HEK293T (cell line): ENCODE data around the gene APBA1.

ENCODE experiments used
- CTCF ChIA-PET: fragments of 350-600 bp; formaldehyde crosslinking; extraction: SDS; loops from one replicate; lab custom pipeline; 2021; ENCODE audit warnings: antibody characterized with exemption, inconsistent platforms; lab: Yijun Ruan, JAX
- POLR2A ChIA-PET: fragments of 350-600 bp; formaldehyde crosslinking; extraction: SDS; loops from one replicate; lab custom pipeline; 2020; ENCODE audit warnings: antibody characterized with exemption, inconsistent platforms; lab: Yijun Ruan, JAX
- DNase-seq: peaks from one replicate; pipeline ENCODE4 v3.0.0; 2012; ENCODE audit warnings: mixed read lengths; ENCODE audit errors: extremely low spot score
- ARNT ChIP-seq: fragments of 450-650 bp; IDR thresholded peaks from 2 replicates; pipeline ENCODE4 v1.6.1; 2017; ENCODE audit warnings: mild to moderate bottlenecking
- BHLHE40 ChIP-seq: fragments of 450-650 bp; IDR thresholded peaks from 2 replicates; pipeline ENCODE4 v1.6.1; 2016; ENCODE audit warnings: mild to moderate bottlenecking, moderate library complexity, borderline replicate concordance
- CTBP1 ChIP-seq: fragments of 450-650 bp; IDR thresholded peaks from 2 replicates; pipeline ENCODE4 v1.6.1; 2016; ENCODE audit warnings: borderline replicate concordance
- ELF4 ChIP-seq: fragments of 450-650 bp; IDR thresholded peaks from 2 replicates; pipeline ENCODE4 v1.6.1; 2017; ENCODE audit warnings: antibody characterized with exemption
- FOXA1 ChIP-seq: fragments of 450-650 bp; IDR thresholded peaks from 2 replicates; pipeline ENCODE4 v1.6.1; 2016; ENCODE audit warnings: mild to moderate bottlenecking
- FOXK2 ChIP-seq: fragments of 450-650 bp; IDR thresholded peaks from 2 replicates; pipeline ENCODE4 v1.6.1; 2016; ENCODE audit warnings: mild to moderate bottlenecking
- FOXM1 ChIP-seq: fragments of 450-650 bp; IDR thresholded peaks from 2 replicates; pipeline ENCODE4 v1.6.1; 2017; ENCODE audit warnings: mild to moderate bottlenecking, borderline replicate concordance
- HDGF ChIP-seq: fragments of 450-650 bp; IDR thresholded peaks from 2 replicates; pipeline ENCODE4 v1.6.1; 2017; ENCODE audit warnings: antibody characterized with exemption, borderline replicate concordance
- L3MBTL2 ChIP-seq: fragments of 450-650 bp; conservative IDR thresholded peaks from 2 replicates; pipeline ENCODE4 v1.6.1; 2016; ENCODE audit warnings: mild to moderate bottlenecking
- LEF1 ChIP-seq: fragments of 450-650 bp; IDR thresholded peaks from 2 replicates; pipeline ENCODE4 v1.6.1; 2017; ENCODE audit warnings: mild to moderate bottlenecking, borderline replicate concordance
- NFRKB ChIP-seq: fragments of 450-650 bp; IDR thresholded peaks from 2 replicates; pipeline ENCODE4 v1.6.1; 2016; ENCODE audit warnings: mild to moderate bottlenecking, moderate library complexity
- PKNOX1 ChIP-seq: fragments of 450-650 bp; IDR thresholded peaks from 2 replicates; pipeline ENCODE4 v1.6.1; 2016
- SP1 ChIP-seq: fragments of 450-650 bp; IDR thresholded peaks from 2 replicates; pipeline ENCODE4 v1.6.1; 2017
- SUZ12 ChIP-seq: fragments of 450-650 bp; IDR thresholded peaks from 2 replicates; pipeline ENCODE4 v1.6.1; 2016; ENCODE audit warnings: mild to moderate bottlenecking
- TARDBP ChIP-seq: fragments of 450-650 bp; IDR thresholded peaks from 2 replicates; pipeline ENCODE4 v1.6.1; 2016
- ZNF384 ChIP-seq: fragments of 450-650 bp; IDR thresholded peaks from 2 replicates; pipeline ENCODE4 v1.6.1; 2016

The APBA1 gene

GRCh38 chr9:69389437-69389995 lies 282.7 kb downstream of the APBA1 start:
- POLR2A ChIA-PET: no interaction called here
- TF ChIP-seq ZNF384 (no peak), SP1 (no peak), LEF1 (no peak), FOXK2 (no peak), HDGF (no peak), PKNOX1 (no peak), ELF4 (no peak), FOXM1 (no peak), ARNT (no peak), SUZ12 (no peak), L3MBTL2 (no peak), TARDBP (no peak)
- CTCF ChIA-PET: no interaction called here
- DNase-seq: no peak

- ChIA-PET POLR2A (no interaction called here), CTCF (no interaction called here)
- no peak for TF ChIP-seq LEF1
- no peak for TF ChIP-seq FOXM1
- TF ChIP-seq PKNOX1: no peak
- TF ChIP-seq SUZ12: no peak
- TF ChIP-seq HDGF: no peak
- TF ChIP-seq FOXK2: no peak
- TF ChIP-seq CTBP1: no peak
- TF ChIP-seq ZNF384: no peak
- no peak for DNase-seq
Measured at GRCh38 chr9:69388596-69388995, 283.6 kb downstream of the APBA1 start.

GRCh38 chr9:69386651-69387050 lies 285.5 kb downstream of the APBA1 start:
- ChIA-PET CTCF (no interaction called here), POLR2A (no interaction called here)
- TF ChIP-seq L3MBTL2 (no peak), PKNOX1 (no peak), BHLHE40 (no peak), FOXA1 (no peak), LEF1 (no peak), HDGF (no peak), FOXM1 (no peak), ELF4 (no peak), FOXK2 (no peak), CTBP1 (no peak), SUZ12 (no peak), ZNF384 (no peak), NFRKB (no peak), ARNT (no peak), SP1 (no peak)
- DNase-seq: no peak

GRCh38 chr9:69385581-69386033 lies 286.6 kb downstream of the APBA1 start:
- ChIA-PET POLR2A (no interaction called here), CTCF (interaction anchor here (0.6 kb wide), 1 partner anchor 470 kb away, joined by 3 read pairs; no protein-coding TSS in a partner anchor)
- DNase-seq: no peak
- no peak for TF ChIP-seq NFRKB

- ChIA-PET CTCF (no interaction called here), POLR2A (no interaction called here)
- TF ChIP-seq PKNOX1: no peak
- no peak for TF ChIP-seq TARDBP
- no peak for TF ChIP-seq CTBP1
- no peak for TF ChIP-seq ELF4
- TF ChIP-seq L3MBTL2: no peak
- no peak for TF ChIP-seq FOXK2
- TF ChIP-seq SP1: no peak
- no peak for TF ChIP-seq LEF1
- TF ChIP-seq SUZ12: no peak
- no peak for TF ChIP-seq FOXM1
- TF ChIP-seq HDGF: no peak
- TF ChIP-seq BHLHE40: no peak
- no peak for TF ChIP-seq ARNT
- no peak for TF ChIP-seq FOXA1
- TF ChIP-seq NFRKB: no peak
- TF ChIP-seq ZNF384: no peak
- DNase-seq: no peak
Measured at GRCh38 chr9:69382135-69382534, 290.0 kb downstream of the APBA1 start.

- no peak for TF ChIP-seq HDGF
- TF ChIP-seq FOXA1: no peak
- no peak for TF ChIP-seq SUZ12
- no peak for TF ChIP-seq ZNF384
- no peak for TF ChIP-seq L3MBTL2
- TF ChIP-seq LEF1: no peak
- TF ChIP-seq FOXM1: no peak
- no peak for TF ChIP-seq SP1
- no peak for TF ChIP-seq ELF4
- no peak for TF ChIP-seq FOXK2
- POLR2A ChIA-PET: no interaction called here
- CTCF ChIA-PET: no interaction called here
- DNase-seq: no peak
Measured at GRCh38 chr9:69380811-69381210, 291.4 kb downstream of the APBA1 start.
